ENCODE results near the gene ZNF746. TPM values are rescaled to one million over a fixed set of nuclear protein-coding genes. Genes with fewer than 3 reads are reported as not detected.
A peak's percentile ranks its signal among the peaks of the same experiment; 100 is the strongest.

ZNF746 gene
- total and polyA plus RNA-seq, 10 of the 15 experiments (the other 5 are each of a cell fraction or from before 2014, with no cell fraction given): 1.2 to 19.0 (median 6.3) TPM

DNA sequence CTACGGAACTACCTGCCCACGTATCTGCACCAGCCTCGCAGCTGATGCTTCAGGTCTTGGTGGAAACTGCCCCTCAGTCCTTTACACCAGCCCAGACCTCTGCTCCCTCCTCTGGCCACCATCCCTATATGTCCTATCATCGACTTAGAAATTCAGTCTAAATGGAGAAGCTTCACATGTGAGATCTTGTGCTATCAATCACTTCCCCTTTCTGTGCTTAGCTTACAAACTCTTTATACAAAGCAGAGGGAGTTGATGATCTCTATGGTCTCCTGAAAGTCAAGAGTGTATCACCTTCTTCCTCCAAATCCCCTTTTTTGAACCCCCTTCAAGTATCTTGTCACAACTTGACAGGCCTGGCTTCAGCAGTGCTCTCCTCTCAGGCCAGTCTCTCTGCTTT lies 67.4 kb downstream of the ZNF746 start:
- FAIRE-seq (no peak), DNase-seq (ENCODE audit: low read depth, low spot score) (no peak), ATAC-seq (no peak)
- intact Hi-C loops (cut with micrococcal nuclease; ENCODE audit: unreplicated experiment): no loop called here
- TF ChIP-seq ZNF24 (IDR thresholded peaks at IDR 0.05) (no peak), NFYB (IDR thresholded peaks at IDR 0.05; ENCODE audit: insufficient read depth, low read depth, low read length) (no peak), BMI1 (IDR thresholded peaks at IDR 0.05; ENCODE audit: borderline replicate concordance) (no peak), SPI1 (IDR thresholded peaks at IDR 0.05; ENCODE audit: borderline replicate concordance, insufficient read depth, low read depth, low read length) (peak; percentile 40; the same call in 1 of the 2 replicates), HDGF (IDR thresholded peaks at IDR 0.05) (no peak), MEF2A (IDR thresholded peaks at IDR 0.05; ENCODE audit: insufficient read depth, low read depth, low read length) (no peak), MXI1 (IDR thresholded peaks at IDR 0.05; ENCODE audit: low read depth, low read length) (no peak)
- TF ChIP-seq, protein P1, sequence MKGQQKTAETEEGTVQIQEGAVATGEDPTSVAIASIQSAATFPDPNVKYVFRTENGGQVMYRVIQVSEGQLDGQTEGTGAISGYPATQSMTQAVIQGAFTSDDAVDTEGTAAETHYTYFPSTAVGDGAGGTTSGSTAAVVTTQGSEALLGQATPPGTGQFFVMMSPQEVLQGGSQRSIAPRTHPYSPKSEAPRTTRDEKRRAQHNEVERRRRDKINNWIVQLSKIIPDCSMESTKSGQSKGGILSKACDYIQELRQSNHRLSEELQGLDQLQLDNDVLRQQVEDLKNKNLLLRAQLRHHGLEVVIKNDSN (IDR thresholded peaks at IDR 0.05; ENCODE audit: borderline replicate concordance, extremely low read length, insufficient read depth, low read depth, low read length): no peak
- H3K9ac ChIP-seq (ENCODE audit: control insufficient read depth, insufficient read depth, low read length): no peak overlapping the region
- SMC1A ChIA-PET (ENCODE audit: uncharacterized antibody, unreplicated experiment): interaction anchor here (0.6 kb wide), 1 partner anchor 369 kb away, joined by 3 read pairs; no protein-coding TSS in a partner anchor
- in situ Hi-C loops (cut with MboI): no loop called here
- no peaks in the 10 kb centered on the region for H4K20me1 ChIP-seq (ENCODE audit: control insufficient read depth, insufficient read depth)
- no peak overlapping the region for H3K4me3 ChIP-seq
- H3K9me3 ChIP-seq (replicated peaks; ENCODE audit: control insufficient read depth, insufficient read depth, low read length): no peaks in the 10 kb centered on the region
- no peaks in the 10 kb centered on the region for H3K79me2 ChIP-seq (ENCODE audit: control insufficient read depth, insufficient read depth, low read length)
- WGBS (ENCODE audit: insufficient coverage, insufficient replicate concordance, low lambda C conversion rate, missing lambda C conversion rate): 79% methylated on average over 4 of the region's 4 CpGs
- H3K4me1 ChIP-seq (ENCODE audit: control insufficient read depth, insufficient read depth, low read length): no peaks in the 10 kb centered on the region
- no peak overlapping the region for H3K4me2 ChIP-seq (ENCODE audit: control insufficient read depth, insufficient read depth)
- H2AFZ ChIP-seq (ENCODE audit: control insufficient read depth, low read depth, low read length): no peak overlapping the region
- no peaks in the 10 kb centered on the region for H3K27me3 ChIP-seq (replicated peaks in 1 of 2; ENCODE audit: control insufficient read depth in 2 of 2, insufficient read depth in 2 of 2, low read length in 1 of 2)
- CTCF ChIA-PET: interaction anchor here (1.0 to 1.6 kb wide), 3 partner anchors 9 to 169 kb away, joined by 3 to 5 read pairs (median 4); no protein-coding TSS in a partner anchor
- H3K36me3 ChIP-seq (ENCODE audit: control insufficient read depth in 2 of 2, insufficient read depth in 2 of 2, low read length in 1 of 2): peaks cover 10 to 12% of the 10 kb centered on the region in 2 experiments; a peak in 3 of 4 replicates
- RAD21 ChIA-PET (ENCODE audit: unreplicated experiment): interaction anchor here (0.8 to 1.4 kb wide), 2 partner anchors 145 to 169 kb away, joined by 3 read pairs; no protein-coding TSS in a partner anchor
- H3K27ac ChIP-seq (ENCODE audit: control insufficient read depth, insufficient read depth): no peak overlapping the region
- BruUV-seq (replicated peaks): no TSS peak
- POLR2A ChIA-PET: interaction anchor here (0.6 kb wide), 1 partner anchor 12 kb away, joined by 5 read pairs; no protein-coding TSS in a partner anchor
